Testis (tissue), 3 donors: ENCODE results near the gene COL11A2. TPM values are rescaled to one million over a fixed set of nuclear protein-coding genes. Genes with fewer than 3 reads are reported as not detected.

Experiments
- DNase-seq: peaks from one replicate; pipeline ENCODE4 v3.0.0-alpha.2; 2019
- H3K27ac ChIP-seq, 2 donors: fragments of 200-600 bp; sonication (generic); one replicate each; pipeline ENCODE4 v1.5.1; 2019
- H3K27me3 ChIP-seq: fragments of 200-600 bp; sonication (generic); one replicate; pipeline ENCODE4 v1.5.1; 2019
- H3K36me3 ChIP-seq: fragments of 200-600 bp; sonication (generic); one replicate; pipeline ENCODE4 v1.5.1; 2017; ENCODE audit warnings: low read depth; ENCODE audit errors: missing control alignments
- H3K4me1 ChIP-seq: fragments of 200-600 bp; sonication (generic); one replicate; pipeline ENCODE4 v1.5.1; 2019
- H3K4me3 ChIP-seq, 2 donors: fragments of 200-600 bp; sonication (generic); one replicate each; pipeline ENCODE4 v1.5.1; 2017 to 2019
- H3K9me3 ChIP-seq: fragments of 200-600 bp; sonication (generic); one replicate; pipeline ENCODE4 v1.5.1; 2017
- CTCF ChIP-seq, 3 experiments: fragments of 450-650 bp in 2 of 3; fragments of 200-600 bp in 1 of 3; sonication (generic) in 1 of 3; IDR thresholded peaks; one replicate each; pipeline ENCODE4 v1.5.1; 2016 to 2019; ENCODE audit warnings: antibody characterized with exemption in 3 of 3, mild to moderate bottlenecking in 2 of 3, moderate library complexity in 1 of 3
- POLR2A ChIP-seq: fragments of 450-650 bp; IDR thresholded peaks from one replicate; pipeline ENCODE4 v1.6.1; 2017; ENCODE audit warnings: antibody characterized with exemption, mild to moderate bottlenecking, moderate library complexity
- WGBS, 2 donors: methylation state at CpG; one replicate each; pipeline ENCODE4 v1.1.5; 2018; 5-methylcytosine and 5-hydroxymethylcytosine counted together
- intact Hi-C: fragments of 100-400 bp; cut with DNase I; formaldehyde crosslinking; loops from one replicate; pipeline ENCODE4 v1.15.1; 2023; ENCODE audit warnings: low total_unique reads
- polyA plus RNA-seq: library from polyadenylated mRNA; stranded (reverse); fragments of 350-450 nt; fragmentation: Illumina TruSeq; extraction: RNeasy Lipid Tissue Mini Kit (QIAGEN cat#74804); gene quantifications from one replicate; pipeline ENCODE4 v1.2.3, GENCODE V29; 2014; ENCODE audit warnings: low read depth, low replicate concordance; ENCODE audit not compliant: insufficient read depth
- total RNA-seq, 2 donors: library from RNA; depleted of rRNA; stranded (reverse); fragments of >200 nt; gene quantifications; one replicate each; pipeline ENCODE4 v1.2.3, GENCODE V29; 2016

Gene COL11A2
- total and polyA plus RNA-seq, 3 donors from 2014 or later: 8.2 to 8.8 (median 8.6) TPM

DNA sequence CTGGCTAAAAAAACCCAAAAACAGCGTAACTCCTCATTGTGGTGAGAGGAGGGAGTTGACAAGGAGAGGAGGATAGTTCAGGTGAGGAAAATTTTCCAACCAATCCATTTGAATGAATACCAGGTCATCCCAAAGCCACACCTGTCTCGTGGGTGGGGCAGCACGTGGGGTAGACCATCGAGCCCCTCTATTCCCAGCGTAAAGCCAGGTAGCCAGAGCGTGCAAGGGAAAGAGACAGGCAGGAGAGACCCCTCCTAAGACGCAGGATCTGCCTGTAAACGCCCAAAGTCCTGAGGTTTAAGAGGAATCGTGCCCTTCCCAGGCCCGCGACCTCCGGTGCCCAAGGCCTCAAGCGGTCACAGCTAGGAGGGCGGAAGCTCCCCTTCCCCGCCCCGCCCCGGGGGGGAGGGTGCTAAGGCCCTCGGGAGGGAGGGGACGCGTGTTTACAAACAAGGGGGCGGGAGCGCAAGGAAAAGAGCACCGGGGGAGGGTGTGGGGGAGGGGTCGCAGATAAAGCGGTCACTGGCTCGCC lies 7.5 kb upstream of the COL11A2 start:
- Histone ChIP-seq H3K4me1 (peaks cover 38% of the 10 kb centered on the region), H3K27ac (peak overlapping the region; percentile 91 to 94), H3K36me3 (no peaks in the 10 kb centered on the region), H3K4me3 (peak overlapping the region; percentile 82), H3K27me3 (no peaks in the 10 kb centered on the region), H3K9me3 (no peaks in the 10 kb centered on the region)
- 1% methylated on average over 20 to 26 of the region's 26 CpGs for WGBS, 2 donors
- intact Hi-C loops: loop anchor here (10.0 kb wide), 1 partner anchor 115 kb away; the partner anchor contains the start of genes TAPBP and ZBTB22
- no peak for TF ChIP-seq CTCF (IDR thresholded peaks at IDR 0.05)
- TF ChIP-seq POLR2A: no peak
- DNase-seq: peak; percentile 83

DNA sequence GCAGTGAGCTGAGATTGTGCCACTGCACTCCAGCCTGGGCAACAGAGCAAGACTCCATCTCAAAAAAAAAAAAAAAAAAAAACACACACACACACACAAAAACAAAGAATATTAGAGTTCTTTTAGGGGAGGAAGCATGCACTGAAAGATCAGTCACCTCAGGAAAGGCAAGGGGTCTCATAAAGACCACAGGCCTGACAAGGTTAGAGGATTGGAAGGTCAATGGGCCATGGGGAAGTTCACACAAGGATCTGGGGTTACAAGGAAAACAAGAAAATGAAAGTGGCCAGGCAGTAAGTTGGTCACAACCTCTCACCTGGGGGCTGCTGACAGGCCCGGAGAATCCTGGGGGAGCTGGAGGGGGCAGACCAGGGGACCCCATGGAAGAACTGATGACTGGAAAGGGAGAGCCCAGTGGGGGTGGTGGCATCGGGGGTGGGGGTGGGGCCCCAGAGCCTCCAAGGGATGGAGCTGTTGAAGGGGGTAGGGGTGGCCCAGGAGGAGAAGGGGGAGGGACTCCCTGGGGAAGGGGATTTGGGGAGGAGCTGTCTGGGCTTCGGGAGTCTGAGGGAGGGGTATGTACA lies 6.7 kb upstream of the COL11A2 start:
- 20 to 28% methylated on average over 3 of the region's 3 CpGs for WGBS, 2 donors
- H3K4me3 ChIP-seq: peak overlapping the region in 1 of 2 donors; percentile 82
- H3K36me3 ChIP-seq: no peaks in the 10 kb centered on the region
- TF ChIP-seq CTCF (IDR thresholded peaks at IDR 0.05): no peak
- no peak for TF ChIP-seq POLR2A
- peak overlapping the region in 1 of 2 donors; percentile 94 for H3K27ac ChIP-seq
- DNase-seq: no peak
- no peaks in the 10 kb centered on the region for H3K9me3 ChIP-seq
- no peaks in the 10 kb centered on the region for H3K27me3 ChIP-seq
- intact Hi-C loops: no loop called here
- peaks cover 33% of the 10 kb centered on the region for H3K4me1 ChIP-seq

- DNase-seq: no peak
Observed at GRCh38 chr6:33198159-33198852, 6.0 kb upstream of the COL11A2 start.

GRCh38 chr6:33197431-33198048 lies 5.3 kb upstream of the COL11A2 start:
- H3K27ac ChIP-seq: no peak overlapping the region
- WGBS, 2 donors: 41% methylated on average over 12 of the region's 12 CpGs
- H3K4me1 ChIP-seq: peaks cover 36% of the 10 kb centered on the region
- intact Hi-C loops: no loop called here
- no peaks in the 10 kb centered on the region for H3K9me3 ChIP-seq
- TF ChIP-seq CTCF (IDR thresholded peaks at IDR 0.05) (peak; percentile 37 to 60 (median 60)), POLR2A (no peak)
- H3K4me3 ChIP-seq: no peak overlapping the region
- no peaks in the 10 kb centered on the region for H3K27me3 ChIP-seq
- H3K36me3 ChIP-seq: no peaks in the 10 kb centered on the region
- DNase-seq: peak; percentile 86

More at GRCh38 chr6:33198159-33198852, 6.0 kb upstream of the COL11A2 start:
- H3K36me3 ChIP-seq: no peaks in the 10 kb centered on the region
- H3K4me1 ChIP-seq: peaks cover 32% of the 10 kb centered on the region
- H3K27me3 ChIP-seq: no peaks in the 10 kb centered on the region
- H3K4me3 ChIP-seq: no peak overlapping the region
- WGBS, 2 donors: 64 to 72% methylated on average over 6 of the region's 6 CpGs
- TF ChIP-seq POLR2A: no peak
- TF ChIP-seq CTCF (IDR thresholded peaks at IDR 0.05): no peak
- intact Hi-C loops: no loop called here
- no peak overlapping the region for H3K27ac ChIP-seq
- no peaks in the 10 kb centered on the region for H3K9me3 ChIP-seq
